Panc1 (cell line): ENCODE results near the gene KIRREL3.

Experiments
- POLR2AphosphoS5 ChIP-seq: IDR thresholded peaks from 2 replicates; pipeline ENCODE4 v1.6.1; 2012; ENCODE audit warnings: mild to moderate bottlenecking, low read depth, low read length, moderate library complexity
- SIN3A ChIP-seq: IDR thresholded peaks from 2 replicates; pipeline ENCODE4 v1.6.1; 2012; ENCODE audit warnings: low read depth, mild to moderate bottlenecking, low read length, moderate library complexity, borderline replicate concordance; ENCODE audit not compliant: insufficient read depth
- TCF7L2 ChIP-seq: IDR thresholded peaks from 2 replicates; pipeline ENCODE4 v1.6.1; 2011; ENCODE audit warnings: mild to moderate bottlenecking, low read depth, low read length, inconsistent platforms
- TF ChIP-seq, protein P1 (sequence below): fragments of 450-650 bp; IDR thresholded peaks from 2 replicates; pipeline ENCODE4 v1.5.1; 2017; ENCODE audit warnings: mild to moderate bottlenecking
- TF ChIP-seq, protein P2 (sequence below), 2 experiments: IDR thresholded peaks; 2 replicates each; pipeline ENCODE4 v1.6.1; 2011 to 2012; ENCODE audit warnings: low read depth in 2 of 2, control low read depth in 1 of 2, low read length in 1 of 2, mild to moderate bottlenecking in 1 of 2, moderate library complexity in 1 of 2; ENCODE audit not compliant: insufficient read depth in 1 of 2

DNA sequence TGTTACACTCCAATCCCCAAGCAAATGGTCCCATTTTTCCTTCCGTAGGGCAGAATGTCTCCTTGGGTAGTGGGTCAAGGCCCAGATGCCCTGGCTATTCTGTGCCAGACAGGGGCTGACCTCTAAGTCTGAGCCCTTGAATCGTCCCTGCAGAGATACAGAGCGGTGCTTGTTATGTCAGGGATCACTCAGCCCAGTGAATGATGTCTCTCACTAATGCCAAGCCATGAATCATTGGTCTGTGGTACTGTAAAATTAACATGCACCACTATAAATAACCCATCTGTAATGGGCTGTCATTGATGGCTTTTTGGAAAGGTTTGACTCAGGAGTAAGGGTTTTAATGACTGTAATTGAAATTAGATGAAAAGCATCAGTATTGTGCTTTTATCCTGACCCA is 35.3 kb upstream of the KIRREL3 start:
- TF ChIP-seq, protein P1, sequence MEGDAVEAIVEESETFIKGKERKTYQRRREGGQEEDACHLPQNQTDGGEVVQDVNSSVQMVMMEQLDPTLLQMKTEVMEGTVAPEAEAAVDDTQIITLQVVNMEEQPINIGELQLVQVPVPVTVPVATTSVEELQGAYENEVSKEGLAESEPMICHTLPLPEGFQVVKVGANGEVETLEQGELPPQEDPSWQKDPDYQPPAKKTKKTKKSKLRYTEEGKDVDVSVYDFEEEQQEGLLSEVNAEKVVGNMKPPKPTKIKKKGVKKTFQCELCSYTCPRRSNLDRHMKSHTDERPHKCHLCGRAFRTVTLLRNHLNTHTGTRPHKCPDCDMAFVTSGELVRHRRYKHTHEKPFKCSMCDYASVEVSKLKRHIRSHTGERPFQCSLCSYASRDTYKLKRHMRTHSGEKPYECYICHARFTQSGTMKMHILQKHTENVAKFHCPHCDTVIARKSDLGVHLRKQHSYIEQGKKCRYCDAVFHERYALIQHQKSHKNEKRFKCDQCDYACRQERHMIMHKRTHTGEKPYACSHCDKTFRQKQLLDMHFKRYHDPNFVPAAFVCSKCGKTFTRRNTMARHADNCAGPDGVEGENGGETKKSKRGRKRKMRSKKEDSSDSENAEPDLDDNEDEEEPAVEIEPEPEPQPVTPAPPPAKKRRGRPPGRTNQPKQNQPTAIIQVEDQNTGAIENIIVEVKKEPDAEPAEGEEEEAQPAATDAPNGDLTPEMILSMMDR: no peak
- TF ChIP-seq POLR2AphosphoS5 (no peak), SIN3A (no peak), TCF7L2 (no peak)
- TF ChIP-seq, protein P2, sequence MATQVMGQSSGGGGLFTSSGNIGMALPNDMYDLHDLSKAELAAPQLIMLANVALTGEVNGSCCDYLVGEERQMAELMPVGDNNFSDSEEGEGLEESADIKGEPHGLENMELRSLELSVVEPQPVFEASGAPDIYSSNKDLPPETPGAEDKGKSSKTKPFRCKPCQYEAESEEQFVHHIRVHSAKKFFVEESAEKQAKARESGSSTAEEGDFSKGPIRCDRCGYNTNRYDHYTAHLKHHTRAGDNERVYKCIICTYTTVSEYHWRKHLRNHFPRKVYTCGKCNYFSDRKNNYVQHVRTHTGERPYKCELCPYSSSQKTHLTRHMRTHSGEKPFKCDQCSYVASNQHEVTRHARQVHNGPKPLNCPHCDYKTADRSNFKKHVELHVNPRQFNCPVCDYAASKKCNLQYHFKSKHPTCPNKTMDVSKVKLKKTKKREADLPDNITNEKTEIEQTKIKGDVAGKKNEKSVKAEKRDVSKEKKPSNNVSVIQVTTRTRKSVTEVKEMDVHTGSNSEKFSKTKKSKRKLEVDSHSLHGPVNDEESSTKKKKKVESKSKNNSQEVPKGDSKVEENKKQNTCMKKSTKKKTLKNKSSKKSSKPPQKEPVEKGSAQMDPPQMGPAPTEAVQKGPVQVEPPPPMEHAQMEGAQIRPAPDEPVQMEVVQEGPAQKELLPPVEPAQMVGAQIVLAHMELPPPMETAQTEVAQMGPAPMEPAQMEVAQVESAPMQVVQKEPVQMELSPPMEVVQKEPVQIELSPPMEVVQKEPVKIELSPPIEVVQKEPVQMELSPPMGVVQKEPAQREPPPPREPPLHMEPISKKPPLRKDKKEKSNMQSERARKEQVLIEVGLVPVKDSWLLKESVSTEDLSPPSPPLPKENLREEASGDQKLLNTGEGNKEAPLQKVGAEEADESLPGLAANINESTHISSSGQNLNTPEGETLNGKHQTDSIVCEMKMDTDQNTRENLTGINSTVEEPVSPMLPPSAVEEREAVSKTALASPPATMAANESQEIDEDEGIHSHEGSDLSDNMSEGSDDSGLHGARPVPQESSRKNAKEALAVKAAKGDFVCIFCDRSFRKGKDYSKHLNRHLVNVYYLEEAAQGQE (IDR thresholded peaks at IDR 0.05; ENCODE audit: insufficient read depth in 1 of 2, low read depth in 2 of 2, low read length in 1 of 2): no peak
